Liver (tissue), 9 donors: ENCODE data around the gene TUSC1. TPM values are rescaled to one million over a fixed set of nuclear protein-coding genes. Genes with fewer than 3 reads are reported as not detected.

Experiments used
- DNase-seq: peaks from one replicate; pipeline ENCODE4 v3.0.0-alpha.2; 2017; ENCODE audit warnings: low spot score
- H3K27ac ChIP-seq, 2 donors: one replicate each; pipeline ENCODE4 v1.7.0; 2013; ENCODE audit warnings: inconsistent platforms in 2 of 2, low read length in 2 of 2, control low read depth in 1 of 2, low read depth in 1 of 2, mild to moderate bottlenecking in 1 of 2
- H3K27me3 ChIP-seq, 4 donors: one replicate each; pipeline versions ENCODE4 v1.6.1 to v1.7.0; 2013; ENCODE audit warnings: low read length in 3 of 4, inconsistent platforms in 1 of 4, mild to moderate bottlenecking in 1 of 4, moderate library complexity in 1 of 4; ENCODE audit not compliant: control insufficient read depth in 4 of 4, insufficient read depth in 4 of 4
- H3K36me3 ChIP-seq, 4 donors: one replicate each; pipeline versions ENCODE4 v1.6.1 to v1.7.0; 2013; ENCODE audit warnings: low read length in 3 of 4, mild to moderate bottlenecking in 3 of 4, low read depth in 1 of 4, moderate library complexity in 1 of 4; ENCODE audit not compliant: control insufficient read depth in 4 of 4, insufficient read depth in 3 of 4
- H3K4me1 ChIP-seq, 4 donors: one replicate each; pipeline versions ENCODE4 v1.6.1 to v1.7.0; 2013; ENCODE audit warnings: low read length in 3 of 4, mild to moderate bottlenecking in 3 of 4, moderate library complexity in 1 of 4; ENCODE audit not compliant: control insufficient read depth in 4 of 4, insufficient read depth in 4 of 4
- H3K4me3 ChIP-seq, 3 donors: one replicate each; pipeline versions ENCODE4 v1.6.1 to v1.7.0; 2013; ENCODE audit warnings: low read length in 3 of 3, control low read depth in 1 of 3, low read depth in 1 of 3, mild to moderate bottlenecking in 1 of 3
- H3K9ac ChIP-seq, 2 donors: one replicate each; pipeline ENCODE4 v1.7.0; 2013; ENCODE audit warnings: low read length in 2 of 2, mild to moderate bottlenecking in 2 of 2, moderate library complexity in 2 of 2, control low read depth in 1 of 2, low read depth in 1 of 2
- H3K9me3 ChIP-seq, 4 donors: one replicate each; pipeline versions ENCODE4 v1.6.1 to v1.7.0; 2013; ENCODE audit warnings: low read length in 3 of 4; ENCODE audit not compliant: control insufficient read depth in 4 of 4
- EGR1 ChIP-seq, 2 donors: IDR thresholded peaks; 2 replicates each; pipeline ENCODE4 v1.6.1; 2016 to 2018; ENCODE audit warnings: antibody characterized with exemption in 2 of 2, low read depth in 2 of 2
- FOXA1 ChIP-seq: IDR thresholded peaks from 2 replicates; pipeline ENCODE4 v1.6.1; 2016; ENCODE audit warnings: antibody characterized with exemption
- FOXA2 ChIP-seq: IDR thresholded peaks from 2 replicates; pipeline ENCODE4 v1.6.1; 2016; ENCODE audit warnings: antibody characterized with exemption
- GABPA ChIP-seq, 2 donors: IDR thresholded peaks in 1 of 2; conservative IDR thresholded peaks in 1 of 2; 2 replicates each; pipeline ENCODE4 v1.6.1; 2016; ENCODE audit warnings: antibody characterized with exemption in 2 of 2, mild to moderate bottlenecking in 1 of 2, moderate library complexity in 1 of 2
- HNF4G ChIP-seq: IDR thresholded peaks from 2 replicates; pipeline ENCODE4 v1.6.1; 2016; ENCODE audit warnings: antibody characterized with exemption
- JUND ChIP-seq, 2 donors: IDR thresholded peaks; 2 replicates each; pipeline ENCODE4 v1.6.1; 2016; ENCODE audit warnings: antibody characterized with exemption in 2 of 2
- NR2F2 ChIP-seq: IDR thresholded peaks from 2 replicates; pipeline ENCODE4 v1.6.1; 2016; ENCODE audit warnings: antibody characterized with exemption
- RAD21 ChIP-seq, 2 donors: IDR thresholded peaks; 2 replicates each; pipeline ENCODE4 v1.6.1; 2016; ENCODE audit warnings: antibody characterized with exemption in 2 of 2, mild to moderate bottlenecking in 2 of 2
- RXRA ChIP-seq, 2 donors: IDR thresholded peaks; 2 replicates each; pipeline ENCODE4 v1.6.1; 2017 to 2018; ENCODE audit warnings: antibody characterized with exemption in 2 of 2, mild to moderate bottlenecking in 1 of 2
- SP1 ChIP-seq: IDR thresholded peaks from 2 replicates; pipeline ENCODE4 v1.6.1; 2018; ENCODE audit warnings: antibody characterized with exemption, mild to moderate bottlenecking
- TAF1 ChIP-seq: conservative IDR thresholded peaks from 2 replicates; pipeline ENCODE4 v1.6.1; 2016; ENCODE audit warnings: antibody characterized with exemption, mild to moderate bottlenecking
- YY1 ChIP-seq: IDR thresholded peaks from 2 replicates; pipeline ENCODE4 v1.6.1; 2016; ENCODE audit warnings: antibody characterized with exemption, mild to moderate bottlenecking
- WGBS: extraction: QIAGEN DNeasy Blood & Tissue Kit; methylation state at CpG from one replicate; pipeline ENCODE4 v1.1.7; 2013; 5-methylcytosine and 5-hydroxymethylcytosine counted together
- polyA plus RNA-seq, 2 donors: library from polyadenylated mRNA; stranded (reverse) in 1 of 2; unstranded in 1 of 2; fragments of 200-250 nt in 1 of 2; fragments of >200 nt in 1 of 2; fragmentation: Nextera tagmentation in 1 of 2; extraction: Ambion mirVana in 1 of 2; gene quantifications; one replicate each; pipeline versions ENCODE4 v1.2.1 to v1.2.3, GENCODE V29; 2013 to 2015
- total RNA-seq, 2 donors: library from RNA; depleted of rRNA; stranded (reverse); fragments of >200 nt; gene quantifications; one replicate each; pipeline ENCODE4 v1.2.3, GENCODE V29; 2014
- TF ChIP-seq, protein P1 (sequence below): fragments of 150-350 bp; IDR thresholded peaks from 2 replicates; pipeline ENCODE4 v1.5.1; 2017; ENCODE audit warnings: improper control_type of control experiment, low read depth, low read length; ENCODE audit not compliant: missing input control
- TF ChIP-seq, protein P2 (sequence below): IDR thresholded peaks from 2 replicates; pipeline ENCODE4 v1.6.1; 2016; ENCODE audit warnings: antibody characterized with exemption
- TF ChIP-seq, protein P3 (sequence below): IDR thresholded peaks from 2 replicates; pipeline ENCODE4 v1.6.1; 2016; ENCODE audit warnings: antibody characterized with exemption
- TF ChIP-seq, protein P4 (sequence below): IDR thresholded peaks from 2 replicates; pipeline ENCODE4 v1.6.1; 2016; ENCODE audit warnings: antibody characterized with exemption
- TF ChIP-seq, protein P5 (sequence below): IDR thresholded peaks from 2 replicates; pipeline ENCODE4 v1.6.1; 2016; ENCODE audit warnings: antibody characterized with exemption, mild to moderate bottlenecking
- donor health status: healthy.
- donor health status: healthy.
- donor health status: healthy.
- donor health status: healthy.
- donor health status: healthy.

The TUSC1 gene
- total and polyA plus RNA-seq, 4 donors: 3.9 to 6.4 (median 5.8) TPM

DNA sequence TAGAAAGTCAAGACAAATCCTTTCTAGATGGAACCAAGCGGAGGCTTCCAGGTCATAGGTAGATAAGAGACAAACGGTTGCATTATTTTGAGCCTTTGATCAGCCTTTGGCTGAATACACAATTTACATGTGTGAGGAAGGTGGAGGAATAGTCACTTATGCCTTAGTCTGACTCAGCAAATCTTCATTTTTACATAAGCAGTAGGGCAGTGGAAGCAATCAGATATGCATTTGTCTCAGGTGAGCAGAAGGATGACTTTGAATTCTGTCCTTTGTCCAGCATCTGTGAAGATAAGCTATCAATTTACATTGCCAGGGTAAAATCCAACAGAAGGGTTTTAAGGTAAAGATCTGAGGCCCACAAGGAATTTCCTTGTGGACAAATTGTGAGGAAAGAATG lies 23.8 kb downstream of the TUSC1 start:
- no peak for DNase-seq
- Histone ChIP-seq H3K9me3 (no peaks in the 10 kb centered on the region), H3K4me3 (no peak overlapping the region), H3K4me1 (no peaks in the 10 kb centered on the region), H3K9ac (no peak overlapping the region), H3K36me3 (no peaks in the 10 kb centered on the region), H3K27me3 (peaks cover 0 to 5% (median 0%) of the 10 kb centered on the region in 4 donors), H3K27ac (no peak overlapping the region)
- 67% methylated on average over 2 of the region's 2 CpGs for WGBS
- TF ChIP-seq, protein P1, sequence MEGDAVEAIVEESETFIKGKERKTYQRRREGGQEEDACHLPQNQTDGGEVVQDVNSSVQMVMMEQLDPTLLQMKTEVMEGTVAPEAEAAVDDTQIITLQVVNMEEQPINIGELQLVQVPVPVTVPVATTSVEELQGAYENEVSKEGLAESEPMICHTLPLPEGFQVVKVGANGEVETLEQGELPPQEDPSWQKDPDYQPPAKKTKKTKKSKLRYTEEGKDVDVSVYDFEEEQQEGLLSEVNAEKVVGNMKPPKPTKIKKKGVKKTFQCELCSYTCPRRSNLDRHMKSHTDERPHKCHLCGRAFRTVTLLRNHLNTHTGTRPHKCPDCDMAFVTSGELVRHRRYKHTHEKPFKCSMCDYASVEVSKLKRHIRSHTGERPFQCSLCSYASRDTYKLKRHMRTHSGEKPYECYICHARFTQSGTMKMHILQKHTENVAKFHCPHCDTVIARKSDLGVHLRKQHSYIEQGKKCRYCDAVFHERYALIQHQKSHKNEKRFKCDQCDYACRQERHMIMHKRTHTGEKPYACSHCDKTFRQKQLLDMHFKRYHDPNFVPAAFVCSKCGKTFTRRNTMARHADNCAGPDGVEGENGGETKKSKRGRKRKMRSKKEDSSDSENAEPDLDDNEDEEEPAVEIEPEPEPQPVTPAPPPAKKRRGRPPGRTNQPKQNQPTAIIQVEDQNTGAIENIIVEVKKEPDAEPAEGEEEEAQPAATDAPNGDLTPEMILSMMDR: no peak
- no peak for TF ChIP-seq YY1
- no peak for TF ChIP-seq SP1
- TF ChIP-seq JUND (IDR thresholded peaks at IDR 0.05): no peak
- TF ChIP-seq, protein P2, sequence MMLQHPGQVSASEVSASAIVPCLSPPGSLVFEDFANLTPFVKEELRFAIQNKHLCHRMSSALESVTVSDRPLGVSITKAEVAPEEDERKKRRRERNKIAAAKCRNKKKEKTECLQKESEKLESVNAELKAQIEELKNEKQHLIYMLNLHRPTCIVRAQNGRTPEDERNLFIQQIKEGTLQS: no peak
- no peak for TF ChIP-seq EGR1 (IDR thresholded peaks at IDR 0.05; ENCODE audit: low read depth in 2 of 2)
- no peak for TF ChIP-seq TAF1
- TF ChIP-seq, protein P3, sequence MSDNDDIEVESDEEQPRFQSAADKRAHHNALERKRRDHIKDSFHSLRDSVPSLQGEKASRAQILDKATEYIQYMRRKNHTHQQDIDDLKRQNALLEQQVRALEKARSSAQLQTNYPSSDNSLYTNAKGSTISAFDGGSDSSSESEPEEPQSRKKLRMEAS: no peak
- TF ChIP-seq RXRA (IDR thresholded peaks at IDR 0.05): no peak
- TF ChIP-seq GABPA (IDR thresholded peaks at IDR 0.05 in 1 of 2, conservative IDR thresholded peaks at IDR 0.05 in 1 of 2): no peak
- TF ChIP-seq RAD21 (IDR thresholded peaks at IDR 0.05): no peak
- no peak for TF ChIP-seq HNF4G
- TF ChIP-seq, protein P4, sequence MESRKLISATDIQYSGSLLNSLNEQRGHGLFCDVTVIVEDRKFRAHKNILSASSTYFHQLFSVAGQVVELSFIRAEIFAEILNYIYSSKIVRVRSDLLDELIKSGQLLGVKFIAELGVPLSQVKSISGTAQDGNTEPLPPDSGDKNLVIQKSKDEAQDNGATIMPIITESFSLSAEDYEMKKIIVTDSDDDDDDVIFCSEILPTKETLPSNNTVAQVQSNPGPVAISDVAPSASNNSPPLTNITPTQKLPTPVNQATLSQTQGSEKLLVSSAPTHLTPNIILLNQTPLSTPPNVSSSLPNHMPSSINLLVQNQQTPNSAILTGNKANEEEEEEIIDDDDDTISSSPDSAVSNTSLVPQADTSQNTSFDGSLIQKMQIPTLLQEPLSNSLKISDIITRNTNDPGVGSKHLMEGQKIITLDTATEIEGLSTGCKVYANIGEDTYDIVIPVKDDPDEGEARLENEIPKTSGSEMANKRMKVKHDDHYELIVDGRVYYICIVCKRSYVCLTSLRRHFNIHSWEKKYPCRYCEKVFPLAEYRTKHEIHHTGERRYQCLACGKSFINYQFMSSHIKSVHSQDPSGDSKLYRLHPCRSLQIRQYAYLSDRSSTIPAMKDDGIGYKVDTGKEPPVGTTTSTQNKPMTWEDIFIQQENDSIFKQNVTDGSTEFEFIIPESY: no peak
- TF ChIP-seq, protein P5, sequence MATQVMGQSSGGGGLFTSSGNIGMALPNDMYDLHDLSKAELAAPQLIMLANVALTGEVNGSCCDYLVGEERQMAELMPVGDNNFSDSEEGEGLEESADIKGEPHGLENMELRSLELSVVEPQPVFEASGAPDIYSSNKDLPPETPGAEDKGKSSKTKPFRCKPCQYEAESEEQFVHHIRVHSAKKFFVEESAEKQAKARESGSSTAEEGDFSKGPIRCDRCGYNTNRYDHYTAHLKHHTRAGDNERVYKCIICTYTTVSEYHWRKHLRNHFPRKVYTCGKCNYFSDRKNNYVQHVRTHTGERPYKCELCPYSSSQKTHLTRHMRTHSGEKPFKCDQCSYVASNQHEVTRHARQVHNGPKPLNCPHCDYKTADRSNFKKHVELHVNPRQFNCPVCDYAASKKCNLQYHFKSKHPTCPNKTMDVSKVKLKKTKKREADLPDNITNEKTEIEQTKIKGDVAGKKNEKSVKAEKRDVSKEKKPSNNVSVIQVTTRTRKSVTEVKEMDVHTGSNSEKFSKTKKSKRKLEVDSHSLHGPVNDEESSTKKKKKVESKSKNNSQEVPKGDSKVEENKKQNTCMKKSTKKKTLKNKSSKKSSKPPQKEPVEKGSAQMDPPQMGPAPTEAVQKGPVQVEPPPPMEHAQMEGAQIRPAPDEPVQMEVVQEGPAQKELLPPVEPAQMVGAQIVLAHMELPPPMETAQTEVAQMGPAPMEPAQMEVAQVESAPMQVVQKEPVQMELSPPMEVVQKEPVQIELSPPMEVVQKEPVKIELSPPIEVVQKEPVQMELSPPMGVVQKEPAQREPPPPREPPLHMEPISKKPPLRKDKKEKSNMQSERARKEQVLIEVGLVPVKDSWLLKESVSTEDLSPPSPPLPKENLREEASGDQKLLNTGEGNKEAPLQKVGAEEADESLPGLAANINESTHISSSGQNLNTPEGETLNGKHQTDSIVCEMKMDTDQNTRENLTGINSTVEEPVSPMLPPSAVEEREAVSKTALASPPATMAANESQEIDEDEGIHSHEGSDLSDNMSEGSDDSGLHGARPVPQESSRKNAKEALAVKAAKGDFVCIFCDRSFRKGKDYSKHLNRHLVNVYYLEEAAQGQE: no peak
- TF ChIP-seq NR2F2: no peak
- no peak for TF ChIP-seq FOXA1

DNA sequence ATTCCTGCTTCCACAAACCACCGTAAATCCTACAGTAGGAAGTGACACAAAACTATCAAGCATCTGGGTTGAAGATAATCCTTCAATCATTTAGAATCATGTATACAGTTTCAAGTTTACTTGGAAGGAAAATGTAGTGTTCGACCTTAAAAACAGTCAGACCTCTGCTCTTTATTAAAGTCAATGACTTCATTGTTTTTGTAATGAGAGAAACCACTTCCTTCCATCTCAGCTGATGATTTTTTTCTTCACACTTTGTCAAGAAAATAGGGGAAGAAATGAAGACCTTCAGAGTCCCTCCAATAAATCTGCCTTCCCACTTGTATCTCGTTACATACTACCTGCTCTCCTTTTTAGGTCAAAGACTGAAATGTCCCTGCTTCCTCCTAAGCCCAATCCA lies 30.1 kb downstream of the TUSC1 start:
- Histone ChIP-seq H3K36me3 (no peaks in the 10 kb centered on the region), H3K27ac (no peak overlapping the region), H3K9ac (no peak overlapping the region), H3K9me3 (no peaks in the 10 kb centered on the region), H3K27me3 (no peaks in the 10 kb centered on the region), H3K4me3 (no peak overlapping the region), H3K4me1 (no peaks in the 10 kb centered on the region)
- WGBS: 54% methylated on average over 3 of the region's 3 CpGs
- no peak for DNase-seq
- TF ChIP-seq, protein P3: no peak
- TF ChIP-seq HNF4G (no peak), TAF1 (no peak), FOXA2 (no peak), RAD21 (IDR thresholded peaks at IDR 0.05) (no peak), FOXA1 (no peak), JUND (IDR thresholded peaks at IDR 0.05) (no peak), NR2F2 (no peak), GABPA (IDR thresholded peaks at IDR 0.05 in 1 of 2, conservative IDR thresholded peaks at IDR 0.05 in 1 of 2) (no peak), EGR1 (IDR thresholded peaks at IDR 0.05; ENCODE audit: low read depth in 2 of 2) (no peak)
- TF ChIP-seq, protein P1: no peak
- TF ChIP-seq, protein P2: no peak
- TF ChIP-seq, protein P4: no peak
